Effector CD4-positive, alpha-beta T cell (primary cell): ENCODE measurements around the gene CERS2.
A peak's percentile ranks its signal among the peaks of the same experiment; 100 is the strongest.
"Not testable (repeated sequence)": the region's sequence is repeated elsewhere in the genome, so short reads cannot be mapped to it uniquely, and the experiment has no call there.

Experiments
- DNase-seq: peaks from one replicate; pipeline ENCODE4 v3.0.0-alpha.2; 2020

The CERS2 gene

DNA sequence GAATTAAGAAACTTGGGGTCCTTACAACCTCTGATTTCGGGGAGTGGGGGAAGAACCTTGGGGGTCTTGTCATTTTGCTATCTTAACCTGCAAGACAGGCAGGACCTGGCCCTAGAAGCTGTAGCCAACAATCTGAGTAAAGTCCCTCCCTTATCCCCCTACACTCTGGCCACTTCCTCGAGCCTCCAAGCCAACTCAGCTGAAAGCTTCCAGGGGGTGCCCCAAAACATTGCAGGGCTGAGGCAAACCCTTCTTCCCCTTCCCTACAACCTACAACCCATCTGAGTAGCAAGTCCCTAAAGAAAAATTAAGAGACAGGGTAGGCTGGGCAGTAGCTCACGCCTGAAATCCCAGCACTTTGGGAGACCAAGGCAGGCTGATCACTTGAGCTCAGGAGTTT, 5.0 kb downstream of the CERS2 start:
- no peak for DNase-seq

DNA sequence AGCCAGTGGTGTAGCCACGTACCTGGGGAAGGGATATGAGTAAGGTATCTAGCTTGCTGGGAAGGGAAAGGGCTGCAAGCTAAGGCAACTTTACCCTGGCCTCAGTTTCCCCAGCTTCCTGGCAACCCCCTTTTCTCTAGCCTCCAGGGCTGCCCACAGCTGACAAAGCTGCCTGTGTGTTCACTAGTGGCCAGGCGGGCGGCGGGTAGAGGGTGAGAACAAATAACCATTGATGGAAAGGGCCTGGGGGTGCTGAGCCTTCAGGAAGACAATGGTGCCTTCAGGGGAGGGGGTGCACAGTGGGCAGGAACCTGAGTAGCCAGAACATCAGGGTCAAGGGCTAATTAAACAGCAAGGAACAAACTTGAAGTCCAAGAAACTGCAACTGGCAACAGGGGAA, 6.1 kb downstream of the CERS2 start:
- no peak for DNase-seq

DNA sequence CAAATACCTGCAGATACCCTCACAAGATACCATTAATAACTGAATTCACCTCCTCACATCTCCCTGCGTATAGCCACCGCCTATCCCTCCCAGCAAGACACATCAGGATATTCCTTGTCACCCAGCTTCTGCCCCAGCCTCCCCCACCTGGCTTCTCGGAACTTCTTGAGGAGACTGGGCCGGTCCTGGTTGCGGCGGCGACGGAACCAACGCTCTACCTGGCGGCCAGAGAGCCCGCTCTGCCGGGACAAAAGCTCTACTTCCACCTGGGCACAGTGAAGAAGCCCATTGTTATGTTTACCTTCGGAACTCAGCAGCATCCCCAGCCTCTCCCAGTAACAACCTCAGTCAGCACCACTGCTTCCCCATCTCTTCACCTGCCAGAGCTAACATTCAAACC, 6.7 kb downstream of the CERS2 start:
- no peak for DNase-seq

DNA sequence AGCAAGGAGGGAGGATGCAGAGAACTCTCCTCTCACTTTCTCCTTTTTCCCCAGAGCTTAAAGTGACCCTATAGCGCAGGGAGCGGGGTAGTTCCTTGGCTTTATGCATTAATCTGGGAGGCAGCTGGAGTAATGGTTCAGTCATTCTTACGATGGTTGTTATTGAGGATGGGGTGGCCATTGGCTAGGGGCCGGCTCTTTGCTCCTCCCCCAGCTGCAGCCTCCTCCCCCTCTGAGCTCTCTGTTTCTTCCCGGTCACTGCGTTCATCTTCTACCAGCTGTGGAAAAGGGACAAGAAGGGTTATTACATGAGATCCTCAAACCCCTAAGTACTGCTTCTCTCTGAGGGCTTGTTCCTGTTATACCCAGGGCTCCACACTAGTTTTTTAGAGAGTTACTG, 8.6 kb downstream of the CERS2 start:
- DNase-seq, result no peak

DNA sequence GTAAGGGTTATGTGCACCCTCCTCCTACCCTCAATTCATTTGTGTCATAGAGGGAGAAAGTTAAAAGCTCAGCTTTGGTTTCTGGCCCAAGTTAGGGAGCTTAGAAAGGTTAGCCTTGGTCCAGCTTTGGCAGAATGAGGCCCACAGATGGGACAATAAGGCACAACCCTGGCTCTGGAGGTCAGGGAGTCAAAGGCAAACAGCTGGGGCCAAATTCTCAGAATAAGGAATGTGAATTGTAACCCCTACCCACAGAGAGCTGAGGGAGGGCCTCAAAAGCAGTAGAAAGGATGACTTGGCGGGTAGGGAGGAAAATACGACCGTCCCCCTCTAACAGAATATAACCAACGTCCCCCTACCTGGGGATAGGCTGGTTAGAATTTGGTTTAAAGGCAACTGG, 9.0 kb downstream of the CERS2 start:
- DNase-seq, result no peak

DNA sequence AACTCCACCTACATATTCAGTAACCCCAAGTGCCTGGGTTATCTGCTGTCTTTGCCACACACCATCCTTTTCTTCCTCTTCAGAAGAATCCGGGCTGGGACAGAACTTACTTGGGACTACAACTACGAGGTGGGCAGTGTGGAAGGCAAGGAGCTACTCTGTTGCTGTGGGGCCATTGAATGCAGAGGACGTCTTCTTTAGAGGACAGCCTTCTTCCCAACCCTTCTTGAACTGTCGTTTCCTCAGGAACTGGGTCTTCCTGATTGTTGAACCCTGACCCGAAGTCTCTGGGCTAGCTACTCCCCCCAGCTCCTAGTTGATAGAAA, 10.5 kb downstream of the CERS2 start:
- DNase-seq, result no peak

DNA sequence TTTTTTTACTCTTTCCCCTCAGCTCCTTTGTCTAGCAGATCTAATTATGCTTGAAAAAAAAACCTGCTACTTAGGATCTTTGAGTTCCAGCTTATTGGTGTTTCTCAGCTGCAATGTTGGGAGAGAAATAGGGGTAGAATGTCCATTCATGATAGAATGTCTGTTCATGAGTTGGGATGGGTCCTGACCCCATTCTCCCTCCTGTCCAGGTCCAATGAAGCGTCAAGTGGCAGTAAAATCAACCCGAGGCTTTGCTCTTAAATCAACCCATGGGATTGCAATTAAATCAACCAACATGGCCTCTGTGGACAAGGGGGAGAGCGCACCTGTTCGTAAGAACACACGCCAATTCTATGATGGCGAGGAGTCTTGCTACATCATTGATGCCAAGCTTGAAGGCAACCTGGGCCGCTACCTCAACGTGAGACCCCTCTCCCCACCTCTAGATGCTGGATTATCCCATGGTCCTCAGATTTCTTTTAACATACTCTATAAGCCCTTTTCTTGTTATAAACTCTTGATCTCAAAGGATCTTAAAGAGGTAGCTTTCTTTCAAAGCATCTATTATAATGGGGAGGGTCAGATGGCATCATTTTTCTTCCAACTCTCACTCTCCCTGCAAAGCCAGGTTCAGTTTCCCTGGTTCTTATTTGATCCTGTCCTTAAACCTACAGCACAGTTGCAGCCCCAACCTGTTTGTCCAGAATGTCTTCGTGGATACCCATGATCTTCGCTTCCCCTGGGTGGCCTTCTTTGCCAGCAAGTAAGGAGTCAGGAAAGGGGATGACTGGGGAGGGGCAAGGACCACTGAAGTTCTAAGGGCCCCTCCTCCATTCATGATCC, 11.1 kb downstream of the CERS2 start:
- no peak for DNase-seq

DNA sequence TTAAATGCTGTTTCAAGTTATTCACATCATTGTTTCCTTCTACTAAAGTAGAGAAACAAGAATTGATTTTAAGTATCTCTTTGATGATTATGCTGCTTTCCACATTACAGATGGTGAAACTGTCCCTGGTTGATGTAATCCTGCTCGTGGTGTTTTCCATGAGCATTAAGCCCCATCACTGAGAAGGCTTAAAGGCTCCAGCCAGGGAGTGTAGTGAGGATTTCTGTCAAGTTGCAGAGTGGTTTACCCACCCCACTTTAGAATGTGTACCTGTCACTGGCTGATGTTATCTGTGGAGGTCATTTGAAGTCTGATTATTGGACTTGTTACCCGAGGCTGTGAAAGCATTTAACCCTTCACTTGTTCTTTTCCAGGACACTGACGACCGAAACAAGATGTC, 12.9 kb downstream of the CERS2 start:
- no peak for DNase-seq

DNA sequence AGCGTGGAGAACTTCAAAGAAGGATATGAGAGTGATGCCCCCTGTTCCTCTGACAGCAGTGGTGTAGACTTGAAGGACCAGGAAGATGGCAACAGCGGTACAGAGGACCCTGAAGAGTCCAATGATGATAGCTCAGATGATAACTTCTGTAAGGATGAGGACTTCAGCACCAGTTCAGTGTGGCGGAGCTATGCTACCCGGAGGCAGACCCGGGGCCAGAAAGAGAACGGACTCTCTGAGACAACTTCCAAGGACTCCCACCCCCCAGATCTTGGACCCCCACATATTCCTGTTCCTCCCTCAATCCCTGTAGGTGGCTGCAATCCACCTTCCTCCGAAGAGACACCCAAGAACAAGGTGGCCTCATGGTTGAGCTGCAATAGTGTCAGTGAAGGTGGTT, 14.0 kb downstream of the CERS2 start:
- DNase-seq, result no peak

DNA sequence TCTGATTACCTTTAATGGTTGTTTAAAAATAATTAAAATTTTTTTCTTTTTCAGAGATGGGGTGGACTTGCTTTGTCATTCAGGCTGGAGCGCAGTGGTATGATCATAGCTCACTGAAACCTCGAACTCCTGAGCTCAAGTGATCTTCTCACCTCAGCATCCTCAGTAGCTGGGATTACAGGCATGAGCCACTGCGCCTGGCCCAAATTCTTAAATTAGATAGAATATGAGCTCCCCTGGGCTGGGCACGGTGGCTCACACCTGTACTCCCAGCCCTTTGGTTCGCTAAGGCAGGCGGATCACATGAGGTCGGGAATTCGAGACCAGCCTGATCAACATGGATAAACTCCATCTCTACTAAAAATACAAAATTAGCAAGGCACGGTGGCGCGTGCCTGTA, 17.0 kb downstream of the CERS2 start:
- DNase-seq, result no peak

DNA sequence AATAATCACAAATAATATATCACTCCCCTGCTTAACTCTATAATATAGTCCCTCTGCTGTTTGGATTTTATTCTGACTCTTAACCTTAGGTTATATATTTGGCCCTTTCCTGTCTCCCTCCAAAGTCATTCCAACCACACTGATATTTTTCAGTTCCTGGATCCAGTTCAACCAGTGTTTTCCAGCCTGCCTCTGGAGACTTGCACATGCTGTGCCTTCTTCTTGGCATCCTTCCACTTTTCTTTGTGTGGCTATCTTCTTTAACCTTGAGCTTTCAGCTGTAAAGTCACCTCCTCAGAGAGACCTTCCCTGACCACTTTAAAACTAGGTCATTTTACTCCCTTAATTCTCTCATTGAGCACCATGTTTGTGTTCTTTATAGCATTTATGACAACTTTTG, 19.4 kb downstream of the CERS2 start:
- DNase-seq, result no peak

DNA sequence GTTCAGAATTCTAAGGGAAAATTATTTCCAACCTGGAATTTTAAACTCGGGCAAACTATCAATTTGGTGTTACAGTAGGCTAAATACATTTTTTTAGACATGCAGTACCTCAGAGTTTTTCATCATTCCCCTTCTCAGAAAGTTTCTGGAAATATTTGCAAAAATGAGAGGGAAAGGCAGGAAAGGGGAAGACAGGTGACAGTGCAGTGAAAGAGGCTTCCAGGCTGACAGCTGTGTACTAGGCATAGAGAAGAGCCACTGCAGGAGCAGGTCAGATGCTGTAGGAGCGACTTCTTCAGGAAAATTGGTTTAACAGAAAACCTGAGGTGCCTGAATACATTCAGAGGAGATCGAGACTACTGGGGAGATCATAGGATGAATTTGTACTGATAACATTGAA, 19.9 kb downstream of the CERS2 start:
- no peak for DNase-seq

DNA sequence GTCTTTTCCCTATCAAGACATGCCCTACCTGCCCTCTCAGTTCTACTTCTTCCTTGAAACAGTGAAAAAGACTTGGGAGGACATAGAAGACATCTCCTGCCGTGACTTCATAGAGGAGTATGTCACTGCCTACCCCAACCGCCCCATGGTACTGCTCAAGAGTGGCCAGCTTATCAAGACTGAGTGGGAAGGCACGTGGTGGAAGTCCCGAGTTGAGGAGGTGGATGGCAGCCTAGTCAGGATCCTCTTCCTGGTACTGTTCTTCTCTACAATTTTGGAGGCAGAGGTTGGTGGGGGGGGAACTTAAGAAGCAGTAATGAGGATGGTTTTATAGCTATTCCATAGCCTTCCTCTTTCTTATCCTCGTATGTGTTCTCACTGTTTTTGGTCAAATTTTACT, 29.8 kb downstream of the CERS2 start:
- no peak for DNase-seq

DNA sequence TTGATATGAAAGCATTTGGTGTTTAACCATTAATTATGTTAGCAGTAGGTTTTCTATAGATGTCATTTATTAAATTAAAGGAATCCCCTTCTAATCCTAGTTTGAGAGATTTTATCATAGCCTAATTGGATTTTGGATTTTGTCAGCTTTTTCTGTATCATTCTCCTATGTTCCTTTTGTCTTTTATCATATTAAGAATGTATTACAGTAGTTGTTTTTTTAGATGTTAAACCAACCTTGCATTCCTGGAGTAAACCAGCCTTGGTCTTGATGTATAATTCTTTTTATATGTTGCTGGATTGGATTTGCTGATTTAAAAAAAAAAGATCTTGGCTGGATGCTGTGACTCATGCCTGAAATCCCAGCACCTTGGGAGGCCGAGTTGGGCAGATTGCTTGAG, 42.9 kb downstream of the CERS2 start:
- DNase-seq, result no peak

DNA sequence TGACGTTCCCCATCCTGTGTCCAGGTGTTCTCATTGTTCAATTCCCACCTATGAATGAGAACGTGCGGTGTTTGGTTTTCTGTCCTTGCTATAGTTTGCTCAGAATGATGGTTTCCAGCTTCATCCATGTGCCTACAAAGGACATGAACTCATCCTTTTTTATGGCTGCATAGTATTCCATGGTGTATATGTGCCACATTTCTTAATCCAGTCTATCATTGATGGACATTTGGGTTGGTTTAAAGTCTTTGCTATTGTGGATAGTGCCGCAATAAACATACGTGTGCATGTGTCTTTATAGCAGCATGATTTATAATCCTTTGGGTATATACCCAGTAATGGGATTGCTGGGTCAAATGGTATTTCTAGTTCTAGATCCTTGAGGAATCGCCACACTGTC, 45.9 kb downstream of the CERS2 start:
- not testable (repeated sequence) for DNase-seq

DNA sequence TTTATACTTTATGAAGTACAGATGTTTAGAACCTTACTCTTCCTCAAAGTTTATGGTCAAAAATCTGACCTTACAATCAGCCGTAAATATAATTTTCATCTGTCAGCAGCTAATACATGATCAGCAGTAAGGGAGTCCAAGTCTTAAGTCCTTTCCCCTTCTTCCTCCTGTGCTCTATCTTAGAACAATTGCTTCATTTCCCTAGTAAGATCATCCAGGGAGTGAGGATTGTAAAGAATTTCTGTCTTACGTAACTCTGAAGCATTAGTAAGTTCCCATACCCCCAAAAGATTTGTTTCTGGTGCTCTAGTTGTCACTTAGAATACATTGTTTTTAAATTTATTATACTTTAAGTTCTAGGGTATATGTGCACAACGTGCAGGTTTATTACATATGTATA, 46.3 kb downstream of the CERS2 start:
- DNase-seq, result no peak

DNA sequence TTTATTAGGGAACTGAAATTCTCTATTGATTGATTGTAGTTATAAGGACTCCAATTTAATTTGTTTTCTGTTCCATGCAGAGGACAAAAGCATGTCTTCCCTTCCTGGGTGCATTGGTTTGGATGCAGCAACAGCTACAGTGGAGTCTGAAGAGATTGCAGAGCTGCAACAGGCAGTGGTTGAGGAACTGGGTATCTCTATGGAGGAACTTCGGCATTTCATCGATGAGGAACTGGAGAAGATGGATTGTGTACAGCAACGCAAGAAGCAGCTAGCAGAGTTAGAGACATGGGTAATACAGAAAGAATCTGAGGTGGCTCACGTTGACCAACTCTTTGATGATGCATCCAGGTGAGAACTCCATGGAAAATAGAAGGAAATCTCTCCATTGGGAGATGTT, 47.0 kb downstream of the CERS2 start:
- no peak for DNase-seq

DNA sequence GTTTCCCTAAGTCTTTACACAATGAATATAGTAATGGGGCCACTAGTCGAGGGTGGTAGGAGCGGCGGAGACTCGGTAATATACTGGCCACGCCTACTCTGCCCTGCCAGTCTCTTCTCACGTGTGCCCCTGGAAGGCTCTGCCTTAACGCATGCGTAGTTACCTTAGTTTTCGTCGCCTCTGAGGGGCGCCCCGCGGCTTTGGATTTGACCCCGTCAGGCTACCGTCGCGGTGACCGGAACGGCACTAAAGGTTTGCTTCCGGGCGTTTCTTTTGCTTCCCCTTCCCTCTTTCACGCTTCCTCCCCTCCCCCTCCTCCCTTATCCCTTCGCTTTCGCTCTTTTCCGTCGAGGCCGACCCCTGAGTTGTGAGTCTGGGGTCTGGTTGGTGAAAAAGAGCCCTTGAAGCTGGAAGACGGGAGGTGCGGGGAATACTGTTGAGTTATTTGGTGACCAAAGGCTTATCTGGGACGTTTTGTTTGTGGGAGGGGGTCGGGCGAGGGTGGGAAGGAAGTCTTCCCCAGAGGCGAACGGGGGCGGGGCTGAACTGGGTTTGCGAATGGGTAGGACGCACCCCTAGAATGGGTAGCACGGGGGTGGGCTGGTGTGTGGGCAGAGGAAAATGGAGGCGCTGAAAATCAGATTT, 48.4 kb downstream of the CERS2 start, which contains the start of gene SETDB1:
SETDB1 (plus strand) TSS at position 267 of the 645 bp plus-strand sequence. CDS start 1,352 bp downstream, outside the sequence.
- DNase-seq, result peak; percentile 87

DNA sequence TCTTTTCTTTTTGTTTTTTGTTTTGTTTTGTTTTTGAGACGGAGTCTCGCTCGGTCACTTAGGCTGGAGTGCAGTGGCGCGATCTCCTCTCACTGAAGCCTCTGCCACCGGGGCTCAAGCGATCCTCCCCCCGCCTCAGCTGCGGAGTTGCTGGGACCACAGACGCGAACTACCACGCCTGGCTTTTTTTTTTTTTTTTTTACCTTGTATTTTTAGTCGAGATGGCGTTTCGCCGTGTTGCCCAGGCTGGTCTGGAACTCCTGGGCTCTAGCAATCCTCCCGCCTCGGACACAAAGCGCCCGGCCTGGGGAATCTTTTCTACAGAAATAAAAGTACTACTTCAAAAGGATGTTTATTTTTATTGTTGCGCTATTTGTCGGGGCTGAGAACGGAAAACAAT, 49.6 kb downstream of the CERS2 start:
- DNase-seq, result no peak

DNA sequence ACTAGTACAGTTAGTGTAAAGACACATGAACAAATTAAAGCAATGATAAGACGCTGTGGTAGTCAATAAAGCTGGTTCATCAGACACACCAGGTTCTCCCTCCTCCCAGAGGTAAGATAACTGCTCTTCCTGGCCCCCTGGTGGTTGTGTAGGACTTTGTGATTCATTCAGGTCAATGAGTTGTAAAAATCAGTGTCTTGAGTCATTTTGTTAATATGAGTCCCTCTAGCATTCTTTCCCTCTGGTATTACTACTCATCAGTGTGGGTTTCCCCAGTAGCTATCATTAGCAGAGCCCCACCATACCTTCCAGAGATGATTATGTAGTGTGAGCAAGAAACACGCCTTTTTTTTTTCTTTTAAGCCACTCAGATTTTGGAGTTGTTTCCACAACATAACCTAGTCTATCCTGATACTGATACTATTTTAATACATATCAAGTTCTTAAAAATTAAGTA, 52.1 kb downstream of the CERS2 start:
- peak; percentile 63 for DNase-seq

DNA sequence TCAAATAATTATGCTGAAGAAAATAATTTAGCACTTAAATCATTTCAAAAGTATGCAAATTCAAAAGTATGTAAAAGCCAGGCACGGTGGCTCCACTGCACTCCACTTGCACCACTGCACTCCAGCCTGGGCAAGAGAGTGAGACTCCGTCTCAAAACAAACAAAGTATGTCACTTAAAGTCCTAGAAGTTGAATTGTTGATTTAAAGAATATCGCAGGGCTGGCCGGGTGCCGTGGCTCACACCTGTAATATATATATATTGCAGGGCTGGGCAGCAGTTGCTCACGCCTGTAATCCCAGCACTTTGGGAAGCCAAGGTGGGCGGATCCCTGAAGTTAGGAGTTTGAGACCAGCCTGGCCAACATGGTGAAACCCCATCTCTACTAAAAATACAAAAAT, 57.2 kb downstream of the CERS2 start:
- DNase-seq, result no peak
